Measurements from ENCODE around the gene SYDE1.

The SYDE1 gene

GRCh38 chr19:15115080-15115479 lies 7.9 kb downstream of the SYDE1 start:
- H3K27me3 ChIP-seq (ENCODE audit: insufficient read depth, low read depth, severe bottlenecking) = no peaks in the 10 kb centered on the region
- no peaks in the 10 kb centered on the region for H3K9me3 ChIP-seq (ENCODE audit: severe bottlenecking)
- no peak for DNase-seq
- no peak overlapping the region for H3K4me3 ChIP-seq (ENCODE audit: low read depth, low read length)
- TF ChIP-seq CTCF (IDR thresholded peaks at IDR 0.05; ENCODE audit: low read depth, low read length) = no peak
- H3K36me3 ChIP-seq = peaks cover 53% of the 10 kb centered on the region
- no peak overlapping the region for H3K27ac ChIP-seq

- Histone ChIP-seq H3K9me3 (ENCODE audit: severe bottlenecking) (no peaks in the 10 kb centered on the region), H3K36me3 (peaks cover 62% of the 10 kb centered on the region), H3K27me3 (ENCODE audit: insufficient read depth, low read depth, severe bottlenecking) (no peaks in the 10 kb centered on the region), H3K27ac (no peak overlapping the region), H3K4me3 (ENCODE audit: low read depth, low read length) (no peak overlapping the region)
- TF ChIP-seq CTCF (IDR thresholded peaks at IDR 0.05; ENCODE audit: low read depth, low read length) = no peak
- no peak for DNase-seq
These were observed 8.8 kb downstream of the SYDE1 start for GRCh38 chr19:15115762-15116615.

- H3K36me3 ChIP-seq = peaks cover 65% of the 10 kb centered on the region
These were observed 9.7 kb downstream of the SYDE1 start for GRCh38 chr19:15116856-15117255.

GRCh38 chr19:15118248-15118647 lies 11.0 kb downstream of the SYDE1 start:
- Histone ChIP-seq H3K9me3 (ENCODE audit: severe bottlenecking) (no peaks in the 10 kb centered on the region), H3K36me3 (peaks cover 78% of the 10 kb centered on the region), H3K27ac (no peak overlapping the region), H3K4me3 (ENCODE audit: low read depth, low read length) (no peak overlapping the region), H3K27me3 (ENCODE audit: insufficient read depth, low read depth, severe bottlenecking) (no peaks in the 10 kb centered on the region)
- no peak for TF ChIP-seq CTCF (IDR thresholded peaks at IDR 0.05; ENCODE audit: low read depth, low read length)
- no peak for DNase-seq

More at GRCh38 chr19:15116856-15117255, 9.7 kb downstream of the SYDE1 start:
- Histone ChIP-seq H3K27ac (no peak overlapping the region), H3K27me3 (ENCODE audit: insufficient read depth, low read depth, severe bottlenecking) (no peaks in the 10 kb centered on the region), H3K4me3 (ENCODE audit: low read depth, low read length) (no peak overlapping the region), H3K9me3 (ENCODE audit: severe bottlenecking) (no peaks in the 10 kb centered on the region)
- no peak for TF ChIP-seq CTCF (IDR thresholded peaks at IDR 0.05; ENCODE audit: low read depth, low read length)
- no peak for DNase-seq

GRCh38 chr19:15118789-15119494 lies 11.7 kb downstream of the SYDE1 start:
- no peak for TF ChIP-seq CTCF (IDR thresholded peaks at IDR 0.05; ENCODE audit: low read depth, low read length)
- DNase-seq = no peak
- Histone ChIP-seq H3K27me3 (ENCODE audit: insufficient read depth, low read depth, severe bottlenecking) (no peaks in the 10 kb centered on the region), H3K36me3 (peaks cover 81% of the 10 kb centered on the region), H3K4me3 (ENCODE audit: low read depth, low read length) (no peak overlapping the region), H3K27ac (no peak overlapping the region), H3K9me3 (ENCODE audit: severe bottlenecking) (no peaks in the 10 kb centered on the region)

Data from WERI-Rb-1 (cell line).